T-helper 2 cell (primary cell): ENCODE measurements around the gene PLP2.
"Not testable (repeated sequence)": the region's sequence is repeated elsewhere in the genome, so short reads cannot be mapped to it uniquely, and the experiment has no call there.

Source experiments
- DNase-seq, 5 experiments: peaks; one replicate each; pipeline versions ENCODE4 v3.0.0 to v3.0.0-alpha.2; 2012 to 2022

PLP2 gene

DNA sequence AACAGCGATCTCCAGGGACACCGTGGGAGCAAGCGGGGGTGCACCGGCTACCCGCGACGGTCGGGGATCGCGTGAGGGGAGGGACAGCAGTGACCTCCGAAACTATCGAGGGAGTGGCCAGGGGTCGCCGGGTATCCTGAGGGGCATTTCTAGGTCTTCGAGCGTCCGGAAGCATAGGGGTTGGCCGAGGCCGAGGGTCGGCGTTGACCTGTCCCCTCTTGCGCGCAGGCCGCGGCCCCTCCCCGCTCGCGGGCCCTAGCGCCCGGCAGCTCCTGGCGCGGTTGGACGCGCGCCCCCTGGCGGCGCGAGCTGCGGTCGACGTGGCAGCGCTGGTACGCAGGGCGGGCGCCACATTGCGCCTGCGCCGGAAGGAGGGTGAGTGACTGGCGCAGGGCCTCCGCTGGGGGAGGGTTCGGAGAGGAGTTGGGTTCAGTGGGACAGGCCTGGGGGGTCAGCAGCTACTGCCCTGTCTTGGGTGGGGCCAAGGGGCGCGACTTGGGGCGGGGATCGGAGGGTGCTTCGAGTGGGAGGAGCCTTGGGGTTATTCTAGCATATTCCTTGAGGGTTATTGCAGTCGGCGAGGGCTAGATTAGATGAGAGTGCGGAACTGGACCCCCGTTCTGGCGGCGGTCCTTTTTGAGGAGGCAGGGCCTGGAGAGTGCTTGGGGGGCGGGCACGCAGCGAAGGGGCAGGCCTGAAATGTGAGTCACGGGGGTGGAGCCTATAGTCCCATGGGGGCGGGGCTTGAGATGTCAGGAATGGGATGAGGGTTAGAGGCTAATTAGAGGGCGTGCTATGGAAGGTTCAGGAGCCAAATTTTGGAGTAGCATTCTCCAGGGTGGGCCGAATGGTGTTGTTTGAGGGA lies 7.9 kb upstream of the PLP2 start:
- DNase-seq = peak; percentile 61 to 86 (median 72)

DNA sequence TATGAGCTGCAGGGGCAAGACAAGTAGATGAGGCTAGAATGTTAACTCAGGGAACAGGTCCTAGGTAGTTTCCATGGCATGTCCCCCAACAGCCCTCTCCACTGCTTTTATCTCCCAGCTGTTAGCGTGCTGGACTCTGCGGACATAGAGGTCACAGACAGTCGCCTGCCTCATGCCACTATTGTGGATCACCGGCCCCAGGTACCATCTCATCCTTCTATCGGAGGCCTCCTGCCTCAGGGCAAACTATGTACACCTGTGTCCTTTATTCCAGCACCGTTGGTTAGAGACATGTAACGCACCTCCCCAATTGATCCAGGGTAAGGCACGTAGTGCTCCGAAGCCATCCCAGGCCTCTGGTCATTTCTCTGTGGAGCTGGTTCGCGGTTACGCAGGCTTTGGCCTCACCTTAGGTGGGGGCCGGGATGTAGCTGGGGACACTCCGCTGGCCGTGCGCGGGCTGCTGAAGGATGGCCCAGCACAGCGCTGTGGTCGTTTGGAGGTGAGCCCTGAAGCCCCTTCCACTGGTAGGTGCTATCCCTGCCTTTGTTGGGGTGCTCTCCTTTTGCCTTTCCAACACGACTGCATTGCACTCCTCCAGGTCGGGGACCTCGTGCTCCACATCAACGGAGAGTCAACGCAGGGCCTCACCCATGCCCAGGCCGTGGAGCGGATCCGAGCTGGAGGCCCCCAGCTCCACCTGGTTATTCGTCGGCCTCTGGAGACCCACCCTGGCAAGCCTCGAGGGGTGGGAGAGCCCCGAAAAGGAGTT lies 6.9 kb upstream of the PLP2 start:
- no peak for DNase-seq

DNA sequence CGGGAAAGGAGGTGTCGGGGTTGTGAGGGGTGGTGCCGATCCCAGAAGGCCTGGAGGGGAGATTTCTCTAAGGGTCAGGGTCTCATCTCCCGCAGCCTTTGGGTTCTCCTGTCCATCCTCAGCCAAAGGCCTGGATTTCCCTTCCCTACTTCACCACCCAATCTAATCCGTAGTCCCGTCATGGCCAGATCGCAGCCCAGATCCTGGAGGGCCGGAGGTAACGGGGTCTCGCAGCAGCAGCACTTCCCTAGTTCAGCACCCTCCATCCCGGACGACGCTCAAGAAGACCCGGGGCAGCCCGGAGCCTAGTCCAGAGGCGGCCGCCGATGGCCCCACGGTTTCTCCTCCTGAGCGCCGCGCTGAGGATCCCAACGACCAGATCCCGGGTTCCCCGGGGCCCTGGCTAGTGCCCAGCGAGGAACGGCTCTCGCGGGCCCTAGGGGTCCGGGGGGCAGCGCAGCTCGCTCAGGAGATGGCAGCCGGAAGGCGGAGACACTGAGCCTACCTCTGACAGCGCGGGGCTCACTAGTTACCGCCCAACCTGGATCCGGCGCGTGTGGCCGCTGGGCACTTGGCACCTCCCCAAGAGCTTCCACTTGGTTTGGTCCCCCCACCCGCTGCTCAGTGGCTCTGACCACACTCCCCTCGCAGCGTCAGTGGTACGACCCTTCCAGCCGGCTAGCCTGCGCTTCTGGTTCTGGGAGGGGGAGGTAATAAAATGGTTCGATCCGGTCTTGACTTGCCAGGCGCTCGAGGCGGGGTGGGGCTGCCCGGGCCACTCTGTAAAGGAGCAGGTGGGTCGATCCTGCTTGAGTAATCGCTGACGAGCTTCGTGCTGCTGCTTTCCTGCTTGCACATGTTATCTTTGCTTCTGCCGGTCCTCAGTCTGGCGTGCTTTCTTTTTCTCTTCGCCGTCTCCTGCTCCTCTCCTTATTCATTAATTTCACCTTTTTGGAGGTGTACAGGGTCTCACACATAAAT lies 5.5 kb upstream of the PLP2 start:
- DNase-seq = peak; percentile 28 to 89 (median 62)

DNA sequence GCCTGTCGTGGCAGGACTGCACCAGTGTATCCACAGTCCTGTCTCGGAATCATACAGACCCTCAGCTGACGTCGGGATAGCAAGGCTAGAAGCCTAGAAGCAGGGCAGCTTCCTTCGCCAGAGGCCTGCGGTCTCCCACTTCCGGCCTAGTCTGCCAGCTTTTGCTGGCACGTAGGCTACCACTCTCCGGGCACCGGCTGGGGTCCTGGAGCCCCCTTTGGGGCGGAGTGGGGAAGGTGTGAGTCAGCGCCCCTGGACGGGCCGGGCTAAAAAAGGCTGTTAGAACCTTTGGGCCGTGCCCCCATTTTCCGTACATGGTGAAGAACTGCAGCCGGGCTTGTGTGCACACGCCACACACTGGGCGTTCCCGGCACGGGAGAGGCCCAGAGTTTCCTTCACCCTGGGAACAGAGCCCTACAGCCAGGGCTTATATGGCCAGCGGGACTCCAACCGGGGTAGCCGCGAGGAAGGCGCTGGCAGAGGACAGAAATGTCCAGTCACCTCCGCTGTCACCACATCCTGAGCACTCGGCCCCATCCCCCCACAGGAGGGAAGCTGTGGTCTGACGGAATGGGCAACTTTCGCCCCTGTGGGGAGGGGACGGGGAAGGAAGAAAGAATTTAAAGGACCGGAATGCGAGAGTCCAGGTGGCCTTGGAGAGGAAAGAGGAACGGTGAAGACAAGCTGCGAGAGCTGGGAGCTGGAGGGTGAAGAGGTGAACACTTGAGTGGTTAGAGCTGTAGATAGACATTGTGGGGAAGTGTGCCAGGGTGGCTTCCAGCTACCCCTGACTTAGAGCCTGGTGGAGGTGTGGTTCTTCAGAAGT lies 4.6 kb upstream of the PLP2 start:
- peak in 4 of 5 experiments; percentile 25 to 85 (median 66) for DNase-seq

DNA sequence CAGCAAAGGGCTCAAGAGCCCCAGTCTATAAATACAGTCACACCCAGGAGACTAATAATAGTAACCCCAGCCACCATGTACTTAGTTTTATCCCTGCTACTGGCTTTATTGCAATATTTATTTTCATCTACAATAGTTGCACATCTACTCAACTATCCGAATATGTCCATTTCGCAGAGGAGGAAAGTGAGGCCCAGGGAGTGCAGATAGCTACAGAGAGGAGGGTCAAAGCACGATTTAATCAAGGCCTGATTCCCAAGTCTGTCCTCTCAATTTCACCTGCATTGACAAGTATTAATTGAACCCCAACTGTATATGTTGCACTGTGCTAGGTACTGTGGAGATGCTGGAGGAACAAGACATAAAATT lies 4.0 kb upstream of the PLP2 start:
- DNase-seq = no peak

DNA sequence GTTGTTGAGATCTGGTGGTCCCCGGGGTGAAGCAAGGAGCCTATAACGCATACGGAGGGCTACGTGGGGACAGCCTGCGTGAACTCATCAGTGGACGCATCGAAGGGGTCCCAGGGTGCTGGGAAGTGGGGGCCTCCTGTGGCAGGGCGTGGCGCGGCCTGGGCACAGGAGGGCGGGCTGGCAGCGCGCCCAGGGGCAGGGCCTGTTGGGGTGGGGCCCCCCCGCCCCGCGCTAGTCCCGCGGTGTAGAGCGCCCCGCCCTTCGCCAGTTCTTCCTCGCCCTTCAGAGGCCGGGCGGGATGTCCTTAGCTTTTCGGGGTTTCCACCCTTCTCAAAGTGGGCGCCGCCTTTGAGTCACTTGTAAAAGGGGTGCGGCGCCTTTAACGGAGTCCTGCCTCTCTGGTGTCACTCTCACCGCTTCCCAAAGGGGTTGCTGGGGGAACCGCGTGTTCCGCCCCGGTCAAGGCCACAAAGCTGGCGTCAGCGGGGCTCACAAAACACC lies 632 bp downstream of the PLP2 start:
- DNase-seq = peak; percentile 39 to 80 (median 52)

DNA sequence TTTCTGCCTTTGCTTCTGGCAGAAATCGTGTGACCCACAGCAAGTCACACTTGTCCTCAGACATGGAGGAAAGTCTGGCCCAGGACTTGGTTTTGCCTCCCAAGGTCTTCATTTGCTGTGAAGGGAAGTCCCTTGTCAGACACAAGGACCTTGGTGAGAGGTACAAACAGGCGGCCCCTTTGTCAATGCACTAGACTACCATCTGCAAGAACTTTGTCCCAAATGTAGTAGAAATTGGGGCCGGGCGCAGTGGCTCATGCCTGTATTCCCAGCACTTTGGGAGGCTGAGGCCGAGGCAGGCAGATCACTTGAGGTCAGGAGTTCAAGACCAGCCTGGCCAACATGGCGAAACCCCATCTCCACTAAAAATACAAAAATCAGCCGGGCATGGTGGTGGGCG lies 1.8 kb downstream of the PLP2 start:
- not testable (repeated sequence) for DNase-seq

DNA sequence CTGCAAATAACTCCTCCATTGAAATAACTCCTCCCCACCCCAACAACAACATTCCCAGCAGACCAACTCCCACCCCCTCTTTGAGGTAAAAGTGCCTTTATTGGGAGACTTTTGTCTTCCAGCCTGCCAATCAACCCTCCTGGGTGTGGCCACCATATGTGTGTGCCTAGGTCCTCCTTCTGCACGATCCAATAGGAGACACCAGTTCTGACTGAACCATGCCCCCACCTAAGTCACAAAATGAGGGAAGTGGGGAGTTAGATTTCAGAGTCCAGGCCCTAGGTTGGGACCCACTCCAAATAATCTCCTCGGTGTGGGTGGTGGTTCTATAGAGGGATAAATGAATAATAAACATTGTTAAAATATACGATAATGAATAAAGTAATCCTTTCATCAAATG lies 3.0 kb downstream of the PLP2 start:
- DNase-seq = no peak

DNA sequence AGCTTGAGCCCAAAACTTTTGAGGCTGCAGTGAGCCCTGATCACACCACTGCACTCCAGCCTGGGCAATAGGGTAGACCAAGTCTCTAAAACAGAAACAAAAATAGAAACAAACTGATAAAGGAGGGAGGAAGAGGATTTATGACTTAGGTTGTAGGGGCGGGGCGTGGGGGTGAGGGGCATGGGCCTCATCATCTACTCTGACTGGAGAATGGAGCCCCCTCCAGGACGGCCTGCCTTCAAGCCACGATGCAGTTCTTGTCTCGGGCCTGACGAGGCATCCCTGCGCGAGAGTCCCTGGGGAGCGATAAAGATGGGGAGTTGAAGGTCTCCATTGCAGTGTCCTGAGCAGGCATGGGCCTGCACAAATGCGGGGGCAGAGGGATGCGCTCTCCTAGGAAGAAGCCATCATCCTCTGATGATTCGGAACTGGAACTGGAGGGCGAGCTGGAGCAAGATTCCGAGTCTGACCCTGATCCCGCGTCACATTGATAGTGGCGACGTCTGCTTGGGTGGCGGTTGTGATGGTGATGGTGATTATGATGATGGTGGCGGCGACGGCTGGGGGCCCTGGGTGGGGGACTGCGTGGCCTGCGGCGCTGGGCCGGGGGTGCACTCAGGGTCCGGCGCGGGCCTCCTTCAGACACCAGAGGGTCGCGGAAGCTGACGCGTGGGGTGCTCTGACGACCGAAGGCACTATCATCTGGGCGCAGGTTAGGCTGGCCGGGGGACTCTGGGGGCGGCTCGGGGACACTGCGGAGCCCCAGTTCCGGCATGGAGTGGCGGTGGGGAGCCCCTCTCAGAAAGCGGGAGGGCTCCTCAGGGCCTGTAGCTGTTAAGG lies 4.0 kb downstream of the PLP2 start:
- no peak for DNase-seq

DNA sequence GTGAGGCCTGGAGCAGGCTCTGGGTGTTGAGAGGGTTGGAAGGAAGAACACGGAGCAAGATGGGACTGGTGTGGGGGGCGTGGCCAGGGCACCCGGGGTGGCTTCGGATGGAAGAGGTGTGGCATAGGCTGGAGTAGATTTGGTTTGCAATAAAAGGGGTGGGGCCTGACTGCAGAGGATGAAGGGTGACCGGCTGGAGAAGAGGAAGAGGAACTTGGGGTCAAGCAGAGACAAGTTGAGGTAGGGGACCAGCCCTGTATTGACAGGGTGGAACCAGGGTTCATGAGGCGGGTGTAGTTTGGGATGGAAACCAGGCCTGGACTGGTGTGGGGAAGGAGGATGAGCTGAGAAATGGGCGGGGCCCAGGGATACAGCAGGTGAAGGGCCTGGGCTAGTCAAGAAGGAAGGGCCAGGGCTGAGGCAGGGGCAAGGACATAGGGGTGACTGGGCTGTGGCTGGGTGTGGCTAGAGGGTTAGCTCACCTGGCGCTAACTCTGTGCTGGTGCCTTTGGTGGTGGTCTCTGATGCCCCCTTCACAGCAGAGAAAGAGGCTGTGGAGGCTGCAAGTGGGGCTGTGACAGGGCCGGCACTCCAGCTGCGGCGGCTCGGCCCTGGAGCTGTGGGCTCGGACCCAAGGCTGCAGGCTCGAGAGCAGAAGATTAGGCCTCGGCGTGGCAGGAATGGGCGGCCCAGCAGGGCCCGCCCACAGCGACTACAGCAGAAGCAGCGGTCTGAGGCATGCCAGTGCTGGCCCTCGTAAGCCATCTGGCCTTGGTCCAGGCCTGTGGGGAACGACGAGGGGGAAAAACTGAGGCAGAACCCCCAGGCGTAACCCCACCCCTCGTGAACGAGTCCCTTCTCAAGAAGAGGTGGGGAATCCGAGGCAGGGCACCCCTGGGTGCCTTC lies 5.0 kb downstream of the PLP2 start:
- DNase-seq = no peak

DNA sequence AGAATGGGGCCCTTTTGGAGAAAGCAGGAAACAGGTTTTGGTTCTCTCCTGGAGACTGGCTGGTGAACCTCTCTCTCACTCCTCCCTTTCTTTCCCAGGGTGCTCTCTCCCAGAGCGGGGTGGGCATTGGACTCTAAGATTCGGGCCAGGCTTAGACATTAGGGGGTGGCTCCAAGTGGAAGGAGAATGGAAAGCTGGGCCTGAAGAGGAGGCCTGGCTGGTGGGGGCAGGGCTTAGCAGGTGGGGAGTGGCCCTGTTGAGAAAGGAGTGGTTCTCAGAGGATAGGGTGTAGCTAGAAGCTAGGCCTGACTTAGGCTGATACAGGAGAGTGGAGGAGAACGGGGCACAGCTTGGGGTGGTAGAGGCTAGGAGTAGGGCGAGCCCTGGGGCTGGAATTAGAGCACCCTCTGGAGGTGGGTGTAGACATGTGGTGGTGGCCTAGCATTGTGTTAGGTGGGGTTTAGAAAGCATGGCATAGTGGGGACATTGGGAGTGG lies 5.7 kb downstream of the PLP2 start:
- DNase-seq = peak in 1 of 5 experiments; percentile 34

DNA sequence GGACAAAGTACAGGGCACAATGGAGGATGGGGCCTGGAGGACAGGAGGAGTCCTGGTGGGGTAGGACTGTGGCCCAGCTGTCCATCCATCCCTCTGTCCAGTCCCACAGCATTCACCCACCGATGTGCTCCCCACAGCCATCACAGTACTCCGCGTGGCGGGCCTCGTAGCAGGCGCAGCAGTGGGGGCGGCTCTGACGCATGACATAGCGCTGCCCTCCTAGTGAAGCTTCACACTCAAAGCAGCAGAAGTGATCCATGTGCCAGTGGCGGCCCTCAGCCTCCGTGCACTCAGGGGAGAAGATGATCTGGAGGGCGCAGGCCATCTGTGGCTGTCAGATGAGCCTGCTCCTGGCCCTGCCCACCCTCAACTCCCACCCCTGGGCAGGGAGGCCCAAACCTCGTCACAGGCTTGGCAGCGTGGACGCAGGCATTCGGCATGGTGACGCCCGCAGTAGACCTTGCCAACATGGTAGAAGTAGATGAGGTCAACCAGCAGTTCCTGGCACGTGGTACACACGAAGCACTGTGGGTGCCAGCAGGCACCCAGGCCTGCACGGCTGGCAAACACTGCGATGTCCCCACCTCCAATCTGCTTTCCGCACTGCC lies 6.3 kb downstream of the PLP2 start:
- DNase-seq = no peak

DNA sequence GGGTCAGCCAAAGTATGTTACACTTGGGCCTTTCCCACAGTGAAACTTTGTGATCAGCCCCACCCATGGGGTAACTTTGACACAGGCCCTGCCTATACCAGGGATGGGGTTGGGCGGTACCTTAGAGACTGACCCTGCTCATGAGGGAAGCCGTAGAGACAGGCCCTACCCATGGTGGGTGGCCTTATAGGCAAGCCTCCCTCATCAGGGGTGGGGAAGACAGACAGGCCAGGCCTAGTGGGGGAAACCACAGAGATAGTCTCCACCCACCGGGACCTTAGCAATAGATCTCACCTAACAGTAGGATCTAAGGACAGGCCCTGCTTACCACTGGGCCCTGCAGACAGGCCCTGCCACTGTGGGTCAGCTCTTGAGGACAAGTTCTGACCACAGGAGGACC lies 6.8 kb downstream of the PLP2 start:
- DNase-seq = no peak

DNA sequence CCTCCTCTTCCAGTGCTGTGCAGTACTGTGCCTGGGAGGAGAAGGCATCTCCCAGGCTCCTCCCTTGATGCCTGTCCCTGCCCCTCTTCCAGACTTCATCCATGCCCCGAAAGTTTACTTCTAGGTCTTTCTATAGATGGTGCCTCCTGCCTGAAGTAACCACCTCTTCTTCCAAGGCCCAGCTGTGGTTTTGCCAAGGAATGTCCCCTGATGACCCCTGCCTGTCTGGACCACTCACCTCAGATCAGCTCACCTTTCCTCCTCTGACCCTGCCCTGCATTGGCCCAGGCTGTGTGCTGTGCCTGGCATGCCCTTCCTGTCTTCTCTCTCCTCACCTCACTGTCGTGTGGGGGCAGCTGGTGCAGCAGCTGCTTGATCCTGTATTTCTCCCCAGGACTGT lies 7.7 kb downstream of the PLP2 start:
- no peak for DNase-seq

DNA sequence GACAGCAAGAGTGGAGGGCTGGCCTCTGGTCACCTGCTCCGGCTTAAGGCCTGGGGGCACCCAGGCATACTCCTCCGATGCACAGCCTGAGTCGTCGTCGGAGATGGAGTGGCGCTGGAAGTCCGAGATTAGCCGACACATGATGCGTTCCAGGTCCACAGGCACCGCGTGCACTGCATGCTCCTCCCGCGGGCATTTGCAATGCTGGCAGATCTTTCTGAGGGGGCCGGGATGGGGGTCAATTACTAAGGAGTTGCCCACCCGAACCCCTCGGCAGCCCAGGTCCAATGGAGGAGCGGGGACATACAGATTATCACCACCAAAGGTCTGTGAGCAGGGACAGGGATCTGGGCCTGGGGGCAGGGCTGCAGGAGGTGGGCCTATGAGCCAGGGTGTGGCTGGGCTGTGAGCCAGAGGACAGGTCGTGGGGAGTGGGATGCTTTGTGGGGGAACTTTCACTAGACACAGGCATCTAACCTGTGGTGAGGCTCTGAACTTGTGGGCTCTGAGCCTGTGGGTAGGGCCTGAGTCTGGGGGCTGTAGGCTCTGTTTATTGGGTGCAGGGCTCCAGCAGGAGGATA lies 12.1 kb downstream of the PLP2 start:
- no peak for DNase-seq

DNA sequence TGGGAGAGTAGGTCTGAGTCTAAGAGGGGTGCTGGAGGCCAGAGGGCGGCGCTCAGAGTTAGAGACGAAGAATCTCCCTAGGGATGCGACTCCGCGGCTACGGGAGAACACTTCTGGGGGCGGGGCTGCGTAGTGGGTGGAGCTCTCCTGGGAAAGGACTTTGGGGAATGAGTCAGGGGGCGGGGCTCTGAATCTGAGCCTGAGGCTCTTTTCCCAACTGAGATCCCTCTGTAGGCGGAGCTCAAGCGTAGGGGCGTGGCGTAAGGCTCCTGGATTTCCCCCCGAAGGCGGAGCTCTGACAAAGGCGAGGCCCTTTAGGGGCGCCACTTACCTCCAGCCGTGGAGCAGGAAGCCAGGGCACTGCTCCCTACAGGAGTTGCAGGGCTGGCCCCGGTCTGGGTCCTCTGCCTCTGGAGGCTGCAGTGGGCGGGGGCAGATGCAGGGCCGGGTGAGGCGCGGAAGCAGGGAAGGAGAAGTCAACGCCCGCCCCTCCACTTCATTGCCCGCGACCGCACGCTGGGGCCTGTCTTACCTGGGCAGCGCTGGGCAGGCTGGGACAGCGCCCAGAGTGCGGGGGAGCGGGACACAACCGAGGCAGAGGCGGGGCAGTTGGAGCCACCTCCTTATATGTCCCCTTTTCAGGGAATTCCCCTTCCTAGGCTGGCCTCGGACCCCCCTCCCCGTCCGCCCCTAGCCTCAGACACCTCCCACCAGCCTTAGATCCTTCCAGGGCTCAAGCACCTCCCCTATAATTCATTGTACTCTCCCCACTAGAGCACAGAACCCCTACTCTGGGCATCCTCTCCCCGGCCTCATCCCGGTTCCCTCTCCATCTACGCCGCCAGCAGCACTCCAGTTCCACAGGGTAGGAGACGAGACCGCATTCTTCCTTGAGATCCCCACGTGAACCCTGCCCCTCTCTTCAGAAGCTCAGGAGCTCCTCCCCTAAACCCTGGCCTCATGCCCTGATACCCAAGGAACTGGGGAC lies 12.9 kb downstream of the PLP2 start:
- DNase-seq = peak in 2 of 5 experiments; percentile 14 to 44
